Activated gamma-delta T cell treated with anti-CD3 and anti-CD28 coated beads, Interleukin-2, amount 50 U/mL, for 16 hours (primary cell): ENCODE data around the gene IQCE.
A peak's percentile ranks its signal among the peaks of the same experiment; 100 is the strongest.

Experiments
- DNase-seq: peaks from one replicate; pipeline ENCODE4 v3.0.0-alpha.2; 2020; ENCODE audit warnings: low read depth

The IQCE gene

DNA sequence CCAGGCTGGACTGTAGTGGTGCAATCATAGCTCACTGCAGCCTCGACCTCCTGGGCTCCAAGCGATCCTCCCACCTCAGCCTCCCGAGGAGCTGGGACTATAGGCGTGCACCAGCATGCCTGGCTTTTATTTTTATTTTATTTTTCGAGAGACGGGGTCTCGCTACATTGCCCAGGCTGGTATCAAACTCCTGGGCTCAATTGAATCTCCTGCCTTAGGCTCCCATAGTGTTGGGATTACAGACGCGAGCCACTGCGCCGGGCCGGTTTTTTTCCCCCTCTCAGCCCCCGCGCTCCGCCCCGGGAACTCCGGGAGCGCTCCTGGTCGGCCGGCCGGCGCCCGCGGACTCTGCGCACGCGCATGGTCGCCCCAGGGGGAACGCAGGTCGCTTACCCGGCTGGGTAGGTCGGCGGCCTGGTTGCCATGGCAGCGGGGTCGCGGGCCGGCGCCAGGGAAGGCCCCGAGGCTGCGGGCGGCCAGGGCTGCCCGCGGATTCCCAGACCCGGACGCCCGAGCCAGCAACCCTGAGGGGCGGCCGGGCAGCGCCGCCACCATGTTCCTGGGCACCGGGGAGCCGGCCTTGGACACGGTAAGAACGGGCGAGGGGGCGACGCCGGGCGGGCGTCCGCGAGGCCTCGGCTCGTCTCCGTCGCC, at the start of gene IQCE:
Gene IQCE (plus strand): TSS at position 351 of the 654 bp plus-strand sequence. CDS start 203 bp downstream, at position 554.
- DNase-seq = peak; percentile 86

GRCh38 chr7:2509298-2509906, 49.4 kb upstream of the IQCE start:
- no peak for DNase-seq

- DNase-seq = no peak
Measured at GRCh38 chr7:2510130-2510776, 48.5 kb upstream of the IQCE start.

DNA sequence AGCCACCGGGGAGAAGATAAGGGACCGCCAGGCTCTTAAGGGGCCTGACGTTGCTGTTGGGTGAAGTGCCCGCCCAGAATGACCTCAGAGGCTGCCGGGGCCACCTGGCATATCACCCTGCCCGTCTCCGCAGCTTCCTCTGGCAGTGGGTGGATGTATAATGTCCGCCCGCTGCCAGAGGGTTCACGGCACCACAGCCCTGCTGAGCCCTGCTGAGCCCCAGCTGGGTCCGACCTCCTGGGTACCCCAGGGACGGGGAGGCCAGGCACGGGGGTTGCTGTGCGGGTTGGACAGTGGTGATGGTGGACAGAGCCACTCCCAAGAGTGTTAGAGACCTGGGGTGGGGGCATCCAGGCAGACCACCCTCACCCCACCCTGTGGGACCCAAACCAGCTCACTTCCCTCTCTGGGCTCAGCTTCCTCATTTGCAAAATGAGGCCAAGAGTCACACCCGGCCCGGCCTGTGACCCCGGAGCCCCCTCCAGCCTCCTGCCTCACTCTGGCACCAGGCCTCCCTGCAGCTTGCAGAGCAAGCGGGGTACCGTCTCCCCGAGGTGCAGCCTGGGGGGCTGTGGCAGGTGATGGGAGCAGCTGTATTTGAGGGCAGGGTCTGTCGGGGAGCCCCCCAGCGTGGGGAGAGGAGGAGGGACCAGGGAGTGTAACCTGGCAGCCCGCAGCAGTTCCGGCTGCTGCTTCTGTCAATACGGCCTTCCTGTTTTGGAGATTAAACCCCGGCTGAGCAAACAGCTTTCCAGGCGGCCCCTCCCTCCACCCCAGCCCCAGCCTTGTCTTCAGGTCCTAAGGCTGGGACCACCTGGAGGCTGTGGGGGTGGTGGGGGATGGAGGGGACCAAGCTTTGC, 47.6 kb upstream of the IQCE start:
- DNase-seq = peak; percentile 51

GRCh38 chr7:2511769-2512168, 47.0 kb upstream of the IQCE start:
- DNase-seq = no peak

GRCh38 chr7:2512179-2512661, 46.6 kb upstream of the IQCE start:
- no peak for DNase-seq

DNA sequence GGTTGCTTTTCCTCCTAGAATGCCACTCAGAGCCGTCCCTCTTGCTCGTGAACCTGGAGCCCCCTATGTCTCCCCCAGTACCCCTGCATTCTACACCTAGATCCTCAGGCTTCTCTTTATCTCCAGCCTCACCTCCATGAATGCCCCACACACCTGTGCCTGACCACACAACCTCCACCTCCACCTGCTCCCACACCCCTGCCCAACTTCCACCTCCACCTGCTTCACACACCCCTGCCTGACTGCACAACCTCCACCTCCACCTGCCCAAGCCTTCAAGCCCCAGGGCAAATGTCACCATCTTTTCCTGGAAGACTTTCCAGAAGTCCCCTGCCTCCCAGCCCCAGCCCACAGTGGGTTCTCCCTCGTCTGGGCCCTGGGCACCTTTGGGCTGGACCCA, 46.1 kb upstream of the IQCE start:
- no peak for DNase-seq

DNA sequence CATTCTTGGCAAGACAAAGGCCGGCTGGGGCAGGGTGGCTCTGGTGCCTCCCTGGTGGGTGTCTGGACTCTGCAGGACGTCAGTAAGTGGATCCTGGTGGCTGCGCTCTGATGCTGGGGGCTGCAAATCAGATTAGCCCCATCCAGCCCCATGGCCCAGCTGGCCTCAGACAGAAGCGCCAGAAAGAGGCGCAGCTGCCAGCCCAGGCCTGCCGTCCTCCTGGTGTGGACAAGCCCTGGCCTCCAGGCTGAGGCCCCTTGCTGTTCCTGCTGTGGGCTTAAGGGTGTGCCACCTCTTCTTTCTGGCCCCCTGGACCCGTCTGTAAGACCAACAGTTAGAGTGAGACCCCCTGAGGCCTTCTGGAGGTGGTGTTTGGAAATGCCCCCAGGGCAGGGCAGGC, 45.1 kb upstream of the IQCE start:
- DNase-seq = no peak

GRCh38 chr7:2514473-2515423, 44.0 kb upstream of the IQCE start:
- DNase-seq = no peak

- DNase-seq = no peak
Measured at GRCh38 chr7:2515424-2516193, 43.2 kb upstream of the IQCE start.

- DNase-seq = no peak
Measured at GRCh38 chr7:2516194-2516555, 42.6 kb upstream of the IQCE start.

- no peak for DNase-seq
Measured at GRCh38 chr7:2517026-2517425, 41.8 kb upstream of the IQCE start.

GRCh38 chr7:2517678-2518507, 40.9 kb upstream of the IQCE start:
- no peak for DNase-seq

GRCh38 chr7:2518737-2519118, 40.1 kb upstream of the IQCE start:
- DNase-seq = no peak

GRCh38 chr7:2519119-2519930, 39.5 kb upstream of the IQCE start, which contains the start of gene LFNG:
LFNG (plus strand) TSS chr7:2519774; CDS start chr7:2519862, 88 bp downstream.
- DNase-seq = peak; percentile 72

GRCh38 chr7:2520131-2520760, 38.5 kb upstream of the IQCE start:
- no peak for DNase-seq

- DNase-seq = no peak
Measured at GRCh38 chr7:2520761-2521290, 38.0 kb upstream of the IQCE start.

DNA sequence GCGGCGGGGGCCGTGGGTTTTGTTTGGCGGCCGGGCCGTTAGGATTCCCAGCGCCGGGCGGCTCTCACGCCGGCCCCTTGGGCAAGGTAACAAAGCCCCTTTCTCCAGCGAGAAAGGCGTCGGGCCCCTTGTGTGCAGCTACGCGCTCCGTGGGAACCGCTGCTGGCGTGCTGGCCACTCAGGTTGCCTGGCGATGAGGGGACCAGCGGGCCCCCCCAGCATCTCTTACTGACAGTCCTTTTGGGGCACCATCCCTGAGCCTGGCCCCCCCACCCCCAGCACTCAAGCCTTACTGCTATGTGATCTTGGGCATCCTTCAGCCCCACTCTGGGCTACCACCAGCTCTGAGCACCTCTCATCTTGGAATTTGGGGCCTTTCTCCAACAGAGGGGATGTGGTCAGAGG, 37.4 kb upstream of the IQCE start:
- DNase-seq = no peak
